HG02763 (cell line): ENCODE data around the gene UBLCP1.

ENCODE experiments used
- ATAC-seq: cut with Tn5 transposase; IDR thresholded peaks from one replicate; pipeline ENCODE4 v1.9.1; 2021; ENCODE audit warnings: mild to moderate bottlenecking, moderate library complexity; ENCODE audit not compliant: unreplicated experiment

Gene UBLCP1

DNA sequence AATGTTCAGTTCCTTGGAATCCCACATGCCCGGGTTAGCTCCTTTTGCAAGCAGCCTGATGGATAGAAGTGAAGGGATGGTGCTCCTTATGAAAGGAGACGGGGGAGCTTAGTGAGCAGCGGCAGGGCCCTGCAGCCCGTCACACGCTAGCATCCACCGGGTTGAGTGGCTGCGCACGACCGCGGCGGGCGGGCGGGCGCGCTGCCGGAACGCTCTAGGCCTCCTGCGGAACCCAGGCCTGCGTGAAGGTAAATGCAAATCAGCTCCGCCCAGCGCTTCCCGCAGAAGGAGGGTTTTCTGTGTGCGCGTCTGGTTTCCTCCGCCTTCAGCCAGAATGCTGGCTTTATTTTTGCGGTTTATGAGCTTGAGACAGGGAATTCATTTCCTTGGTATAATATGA is 47.4 kb downstream of the UBLCP1 start:
- ATAC-seq: no peak

DNA sequence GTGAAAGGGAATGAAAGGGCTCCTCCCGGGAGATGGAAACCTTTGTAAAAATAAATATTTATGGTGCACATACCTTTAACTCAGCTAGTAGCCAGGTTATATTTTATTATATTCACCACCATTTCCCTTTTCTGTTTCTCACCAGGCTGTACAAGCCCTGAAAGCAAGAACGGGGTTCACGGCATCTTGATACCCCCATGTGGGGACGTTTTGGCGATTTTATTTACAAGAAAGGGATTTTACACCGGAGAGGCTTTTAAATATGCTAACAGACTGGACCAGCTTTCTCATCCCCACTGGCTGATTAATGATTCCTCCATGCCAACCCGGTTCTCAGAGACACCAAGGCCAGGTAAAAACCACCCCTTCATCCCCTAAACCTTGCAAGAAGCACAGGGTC is 48.0 kb downstream of the UBLCP1 start:
- no peak for ATAC-seq

DNA sequence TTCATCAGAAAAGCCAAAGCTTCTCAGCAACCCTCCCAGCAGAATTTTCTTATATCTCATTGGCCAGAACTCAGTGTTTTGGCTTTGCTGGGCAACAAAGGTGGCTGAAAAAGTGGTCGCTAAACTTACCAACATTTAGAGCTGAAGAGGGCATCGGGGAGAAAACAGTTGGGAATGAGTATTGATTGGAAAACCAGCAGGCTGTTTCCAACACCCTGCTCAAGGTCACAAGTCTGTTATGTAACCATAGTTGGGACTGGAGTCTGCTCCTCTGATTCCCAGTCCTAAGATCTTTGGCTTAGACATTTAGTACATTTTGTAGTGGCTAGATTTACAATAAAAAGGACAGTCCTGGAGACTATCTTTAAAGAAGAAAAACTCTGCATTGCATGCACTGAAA is 50.1 kb downstream of the UBLCP1 start:
- no peak for ATAC-seq

- no peak for ATAC-seq
Measured at GRCh38 chr5:159316519-159317383, 53.7 kb downstream of the UBLCP1 start.

GRCh38 chr5:159317849-159318248 is 54.8 kb downstream of the UBLCP1 start:
- ATAC-seq: no peak

DNA sequence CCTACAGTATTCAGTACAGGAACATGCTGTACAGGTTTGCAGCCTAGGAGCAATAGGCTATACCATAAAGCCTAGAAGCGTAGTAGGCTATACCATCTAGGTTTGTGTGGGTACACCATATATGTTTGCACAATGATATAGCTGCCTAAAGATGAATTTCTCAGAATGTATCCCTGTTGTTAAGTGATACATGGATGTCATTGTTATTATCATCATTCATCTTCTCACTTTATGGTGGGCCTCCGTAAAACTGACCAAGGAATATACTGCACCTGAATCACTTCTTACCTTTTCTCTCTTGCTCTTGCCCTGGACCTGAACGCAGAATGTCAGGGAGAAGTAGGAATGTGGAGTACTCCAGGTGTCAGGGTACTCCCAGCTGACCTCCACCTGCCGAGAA is 55.4 kb downstream of the UBLCP1 start:
- ATAC-seq: no peak

DNA sequence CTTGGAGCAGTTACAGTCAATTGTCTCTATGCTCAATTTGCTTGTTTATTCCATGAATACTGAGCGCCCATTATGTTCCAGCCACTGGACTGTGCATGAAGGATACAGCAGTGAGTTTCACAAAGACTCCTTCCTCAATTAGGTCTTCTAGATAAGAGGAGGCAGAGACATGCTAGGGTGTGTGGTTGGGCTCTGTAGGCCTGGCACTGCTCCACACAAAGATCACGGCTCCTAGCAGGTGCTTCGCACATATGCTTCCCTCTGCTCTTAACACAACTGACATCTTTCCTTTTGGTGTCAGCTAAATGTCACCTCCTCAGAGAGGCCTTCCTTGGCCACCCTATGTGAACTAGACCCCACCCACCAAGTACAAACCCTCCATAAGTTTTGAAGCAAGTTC is 56.3 kb downstream of the UBLCP1 start:
- no peak for ATAC-seq

DNA sequence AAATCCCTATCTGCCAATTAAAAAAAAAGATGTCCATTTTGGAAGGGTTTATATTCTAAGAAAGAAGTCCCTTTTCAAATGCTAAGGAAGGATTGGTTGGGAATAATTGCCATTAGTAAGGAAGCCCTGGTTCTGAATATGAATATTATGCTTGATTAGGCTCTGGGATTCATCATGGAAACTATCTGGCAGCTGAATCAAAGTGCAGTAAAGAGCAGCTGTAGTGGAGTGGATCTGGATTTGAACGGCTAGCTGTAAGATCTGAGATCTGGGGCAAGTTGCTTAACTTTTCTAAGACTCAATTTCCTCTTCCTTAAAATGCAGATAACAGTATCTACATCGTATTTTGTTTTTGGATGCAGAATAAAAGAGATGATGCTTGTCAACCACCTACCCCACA is 56.7 kb downstream of the UBLCP1 start:
- ATAC-seq: no peak

DNA sequence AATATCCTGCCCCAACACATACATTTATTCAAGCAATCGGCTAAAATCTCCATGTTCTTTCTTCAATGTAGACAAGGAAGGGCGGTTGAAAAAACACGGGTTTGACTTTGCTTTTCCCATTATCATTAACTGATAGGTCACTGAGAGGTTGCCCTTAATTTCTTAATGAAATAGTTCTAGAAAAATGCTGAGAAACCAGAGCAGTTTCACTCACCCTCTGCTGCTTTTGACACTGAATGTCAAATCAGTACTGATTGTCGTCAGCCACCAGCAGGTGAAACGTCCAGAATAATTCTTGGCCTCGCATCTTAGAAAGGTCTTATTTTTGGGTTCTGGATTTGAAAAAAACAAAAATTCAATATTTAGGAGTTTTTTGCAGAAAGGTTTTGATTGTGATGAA is 59.1 kb downstream of the UBLCP1 start:
- ATAC-seq: no peak

- ATAC-seq: no peak
Measured at GRCh38 chr5:159324102-159324755, 61.1 kb downstream of the UBLCP1 start.

- no peak for ATAC-seq
Measured at GRCh38 chr5:159324986-159325385, 61.9 kb downstream of the UBLCP1 start.

GRCh38 chr5:159330131-159330800 is 67.2 kb downstream of the UBLCP1 start, which contains the start of gene IL12B:
TSS of gene IL12B (minus strand) at chr5:159330487. CDS start at chr5:159326782, 3,705 bp downstream.
- no peak for ATAC-seq

- ATAC-seq: peak; percentile 57
Measured at GRCh38 chr5:159331093-159331973, 68.2 kb downstream of the UBLCP1 start.

DNA sequence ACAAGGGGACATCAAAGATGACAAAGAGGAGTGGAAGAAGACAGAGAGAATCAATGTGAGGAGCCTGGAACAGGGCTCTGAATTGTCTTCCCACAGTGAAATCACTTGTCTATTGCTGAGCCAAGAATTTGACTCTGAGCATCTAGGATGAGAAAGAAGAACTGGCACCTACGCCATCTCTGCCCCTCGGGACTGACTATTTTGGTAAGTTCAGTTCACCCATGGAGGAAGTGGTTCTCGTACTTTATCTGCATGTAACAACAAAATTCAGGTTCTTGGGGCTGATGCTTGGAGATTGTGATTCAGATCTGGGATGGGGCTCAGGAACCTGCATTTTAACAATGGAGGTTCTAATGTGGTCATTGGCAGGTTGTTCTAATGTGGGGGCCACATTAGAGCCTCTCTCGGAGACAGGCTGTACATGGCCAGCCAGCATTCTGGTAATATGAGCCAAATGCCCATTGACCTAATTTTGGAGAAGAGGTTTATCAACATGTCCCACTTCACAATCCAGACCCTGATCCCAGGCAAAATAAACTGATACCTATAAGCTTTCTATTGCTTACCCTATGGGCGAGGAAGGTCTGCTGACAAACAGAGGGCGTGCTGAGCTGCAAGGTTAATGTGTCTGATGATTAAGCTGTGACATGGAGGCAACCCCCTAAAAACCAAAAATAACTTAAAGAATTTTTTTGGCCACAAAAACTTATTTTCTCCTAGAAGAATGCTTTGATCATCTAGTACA is 69.9 kb downstream of the UBLCP1 start:
- no peak for ATAC-seq

GRCh38 chr5:159333545-159333925 is 70.4 kb downstream of the UBLCP1 start:
- no peak for ATAC-seq
